Fibroblast of skin of back (primary cell): Measurements from ENCODE around the gene ZNF708. TPM values are rescaled to one million over a fixed set of nuclear protein-coding genes. Genes with fewer than 3 reads are reported as not detected.
A peak's percentile ranks its signal among the peaks of the same experiment; 100 is the strongest.
"Not testable (repeated sequence)": the region's sequence is repeated elsewhere in the genome, so short reads cannot be mapped to it uniquely, and the experiment has no call there.

Experiments used
- DNase-seq: peaks from one replicate; pipeline ENCODE4 v3.0.0-alpha.2; 2013
- polyA plus RNA-seq, 2 experiments: library from polyadenylated mRNA; unstranded; fragments of 120-200 nt; gene quantifications; one replicate each; pipeline ENCODE4 v1.2.1, GENCODE V29; 2013; ENCODE audit not compliant: insufficient read length in 2 of 2

Gene ZNF708
- polyA plus RNA-seq (2013, experiment 1 of 2; ENCODE audit: insufficient read length) = 1.9 TPM
- 2.5 TPM for polyA plus RNA-seq (2013, experiment 2 of 2; ENCODE audit: insufficient read length)

- peak; percentile 96 for DNase-seq
Observed at GRCh38 chr19:21328885-21329605, at the start of gene ZNF708. TSS of gene ZNF708 (minus strand) at chr19:21329410. CDS start at chr19:21329212, 198 bp downstream.

GRCh38 chr19:21362291-21362690 lies 33.1 kb upstream of the ZNF708 start:
- no peak for DNase-seq

GRCh38 chr19:21358768-21359451 lies 29.7 kb upstream of the ZNF708 start, which contains the start of gene ZNF738:
TSS of gene ZNF738 (plus strand) at chr19:21359000. CDS start at chr19:21359141, 141 bp downstream.
- peak; percentile 97 for DNase-seq

GRCh38 chr19:21352830-21353229 lies 23.6 kb upstream of the ZNF708 start:
- DNase-seq = no peak

GRCh38 chr19:21344841-21345240 lies 15.6 kb upstream of the ZNF708 start:
- DNase-seq = not testable (repeated sequence)

GRCh38 chr19:21335721-21336120 lies 6.5 kb upstream of the ZNF708 start:
- no peak for DNase-seq

GRCh38 chr19:21328406-21328805 lies 804 bp downstream of the ZNF708 start:
- DNase-seq = peak; percentile 7

GRCh38 chr19:21326169-21326568 lies 3.0 kb downstream of the ZNF708 start:
- no peak for DNase-seq

- no peak for DNase-seq
Observed at GRCh38 chr19:21323000-21323399, 6.2 kb downstream of the ZNF708 start.

GRCh38 chr19:21322528-21322927 lies 6.7 kb downstream of the ZNF708 start:
- DNase-seq = no peak

- DNase-seq = peak; percentile 70
Observed at GRCh38 chr19:21321996-21322395, 7.2 kb downstream of the ZNF708 start.

- peak; percentile 6 for DNase-seq
Observed at GRCh38 chr19:21321134-21321533, 8.1 kb downstream of the ZNF708 start.

- DNase-seq = no peak
Observed at GRCh38 chr19:21317821-21318220, 11.4 kb downstream of the ZNF708 start.

GRCh38 chr19:21314676-21315075 lies 14.5 kb downstream of the ZNF708 start:
- DNase-seq = no peak

- DNase-seq = not testable (repeated sequence)
Observed at GRCh38 chr19:21312807-21313206, 16.4 kb downstream of the ZNF708 start.

- no peak for DNase-seq
Observed at GRCh38 chr19:21308773-21309172, 20.4 kb downstream of the ZNF708 start.

- not testable (repeated sequence) for DNase-seq
Observed at GRCh38 chr19:21306881-21307479, 22.2 kb downstream of the ZNF708 start.

GRCh38 chr19:21293768-21294167 lies 35.4 kb downstream of the ZNF708 start:
- not testable (repeated sequence) for DNase-seq

GRCh38 chr19:21269813-21270212 lies 59.4 kb downstream of the ZNF708 start:
- DNase-seq = no peak

GRCh38 chr19:21264891-21265290 lies 64.3 kb downstream of the ZNF708 start:
- no peak for DNase-seq

- no peak for DNase-seq
Observed at GRCh38 chr19:21264416-21264815, 64.8 kb downstream of the ZNF708 start.

- DNase-seq = not testable (repeated sequence)
Observed at GRCh38 chr19:21260848-21261381, 68.3 kb downstream of the ZNF708 start.
